ENCODE measurements around the gene AVPR1B. TPM values are rescaled to one million over a fixed set of nuclear protein-coding genes. Genes with fewer than 3 reads are reported as not detected.

AVPR1B gene
- total and polyA plus RNA-seq, 8 donors, result 0.08 to 0.11 (median 0.10) TPM; not detected in 5

DNA sequence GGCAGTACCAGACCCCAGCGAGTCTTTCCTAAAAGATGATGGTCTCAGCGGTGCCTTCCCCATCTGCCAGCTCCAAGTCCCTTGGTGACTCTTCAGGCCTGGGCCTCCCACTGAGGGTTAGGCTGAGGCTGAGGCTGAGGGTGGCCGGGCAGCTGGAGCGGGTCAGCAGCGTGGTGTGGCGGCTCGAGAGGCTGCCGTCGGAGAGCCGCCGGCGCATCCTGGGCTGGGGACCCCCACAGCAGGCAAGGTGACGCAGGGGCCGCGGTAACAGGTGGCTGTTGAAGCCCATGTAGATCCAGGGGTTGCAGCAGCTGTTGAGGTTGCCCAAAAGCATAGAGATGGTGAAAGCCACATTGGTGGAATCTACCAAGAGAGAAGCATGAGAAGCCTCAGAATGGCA, 7.0 kb downstream of the AVPR1B start:
- peak in 1 of 4 donors; percentile 73 for DNase-seq
- Histone ChIP-seq H3K27me3 (no peaks in the 10 kb centered on the region), H3K27ac (no peak overlapping the region), H3K36me3 (no peaks in the 10 kb centered on the region), H3K9me3 (no peaks in the 10 kb centered on the region), H3K4me1 (peaks cover 0 to 2% of the 10 kb centered on the region in 2 donors), H3K4me3 (no peak overlapping the region)
- TF ChIP-seq, protein P1, sequence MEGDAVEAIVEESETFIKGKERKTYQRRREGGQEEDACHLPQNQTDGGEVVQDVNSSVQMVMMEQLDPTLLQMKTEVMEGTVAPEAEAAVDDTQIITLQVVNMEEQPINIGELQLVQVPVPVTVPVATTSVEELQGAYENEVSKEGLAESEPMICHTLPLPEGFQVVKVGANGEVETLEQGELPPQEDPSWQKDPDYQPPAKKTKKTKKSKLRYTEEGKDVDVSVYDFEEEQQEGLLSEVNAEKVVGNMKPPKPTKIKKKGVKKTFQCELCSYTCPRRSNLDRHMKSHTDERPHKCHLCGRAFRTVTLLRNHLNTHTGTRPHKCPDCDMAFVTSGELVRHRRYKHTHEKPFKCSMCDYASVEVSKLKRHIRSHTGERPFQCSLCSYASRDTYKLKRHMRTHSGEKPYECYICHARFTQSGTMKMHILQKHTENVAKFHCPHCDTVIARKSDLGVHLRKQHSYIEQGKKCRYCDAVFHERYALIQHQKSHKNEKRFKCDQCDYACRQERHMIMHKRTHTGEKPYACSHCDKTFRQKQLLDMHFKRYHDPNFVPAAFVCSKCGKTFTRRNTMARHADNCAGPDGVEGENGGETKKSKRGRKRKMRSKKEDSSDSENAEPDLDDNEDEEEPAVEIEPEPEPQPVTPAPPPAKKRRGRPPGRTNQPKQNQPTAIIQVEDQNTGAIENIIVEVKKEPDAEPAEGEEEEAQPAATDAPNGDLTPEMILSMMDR (IDR thresholded peaks at IDR 0.05), result no peak
- no peak for ATAC-seq
- intact Hi-C loops (cut with DNase I), result loop anchor here in 1 of 2 donors (10.0 kb wide), 1 partner anchor 195 kb away; no protein-coding TSS in a partner anchor

DNA sequence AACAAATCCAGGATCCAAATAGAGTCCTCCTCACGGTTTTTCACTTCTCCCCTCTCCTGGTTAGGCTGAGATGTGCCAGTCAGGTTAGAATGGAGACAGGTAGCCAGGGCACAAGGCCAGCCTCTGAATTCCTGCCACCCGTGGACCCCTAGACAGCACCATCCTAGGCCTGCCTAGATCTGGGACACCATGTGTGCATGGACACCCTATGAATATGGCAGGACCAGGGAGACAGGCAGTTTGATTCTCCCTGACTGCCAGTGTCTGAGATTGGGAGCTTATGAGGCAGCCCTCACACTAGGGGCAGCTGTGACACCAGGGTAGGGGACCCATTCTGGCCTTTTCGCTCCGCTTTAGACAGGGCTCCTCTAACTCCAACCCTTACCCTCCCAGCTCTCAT, 7.5 kb downstream of the AVPR1B start:
- intact Hi-C loops (cut with DNase I), result loop anchor here (10.0 kb wide), 2 partner anchors 125 to 195 kb away; no protein-coding TSS in a partner anchor
- Histone ChIP-seq H3K4me1 (peaks cover 0 to 2% of the 10 kb centered on the region in 2 donors), H3K27ac (no peak overlapping the region), H3K9me3 (no peaks in the 10 kb centered on the region), H3K36me3 (no peaks in the 10 kb centered on the region), H3K27me3 (no peaks in the 10 kb centered on the region), H3K4me3 (no peak overlapping the region)
- TF ChIP-seq, protein P1 (IDR thresholded peaks at IDR 0.05), result no peak
- ATAC-seq, result no peak
- no peak for DNase-seq

DNA sequence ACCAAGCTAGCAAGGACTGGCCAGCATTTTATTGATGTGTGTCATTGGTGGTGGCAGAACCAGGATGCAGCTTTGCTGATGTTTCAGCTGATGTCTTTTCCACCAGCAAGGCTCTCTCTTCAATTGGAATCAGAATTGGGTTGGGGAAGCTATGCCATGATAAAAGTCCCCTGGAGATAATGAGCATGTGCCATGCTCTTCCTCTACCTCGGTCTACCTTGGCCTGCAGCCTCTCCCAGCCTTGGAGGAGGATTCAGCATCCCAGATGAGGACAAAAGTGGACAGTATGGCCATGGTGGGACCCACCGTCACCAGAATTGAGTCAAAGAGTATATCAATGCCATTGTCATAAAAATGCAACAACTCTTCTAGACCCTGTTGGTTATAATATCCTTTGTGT, 8.6 kb downstream of the AVPR1B start:
- TF ChIP-seq, protein P1 (IDR thresholded peaks at IDR 0.05), result no peak
- no peak for ATAC-seq

DNA sequence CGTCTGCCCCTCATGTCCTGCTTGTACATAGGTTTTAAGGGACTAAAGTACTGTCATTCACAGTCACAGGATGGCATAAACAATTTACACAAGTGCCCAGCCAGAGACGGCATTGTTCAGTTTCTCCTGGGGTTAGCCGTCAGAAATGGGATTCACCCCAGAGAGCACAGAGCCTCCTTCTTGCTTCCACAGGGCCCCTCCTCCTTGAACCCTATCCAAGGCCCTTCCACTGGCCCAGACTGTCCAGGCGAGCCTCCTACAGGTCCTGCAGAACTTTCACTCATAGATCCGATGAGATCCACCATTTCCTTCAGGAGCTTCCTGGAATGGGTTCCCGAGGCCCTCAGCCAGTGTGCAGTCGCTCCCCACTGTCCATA, 10.0 kb downstream of the AVPR1B start:
- Histone ChIP-seq H3K27ac (no peak overlapping the region), H3K4me3 (no peak overlapping the region), H3K9me3 (no peaks in the 10 kb centered on the region), H3K36me3 (no peaks in the 10 kb centered on the region), H3K4me1 (peaks cover 0 to 4% of the 10 kb centered on the region in 2 donors), H3K27me3 (no peaks in the 10 kb centered on the region)
- DNase-seq, result no peak
- intact Hi-C loops (cut with DNase I), result loop anchor here (10.0 kb wide), 1 partner anchor 122 kb away; no protein-coding TSS in a partner anchor
- no peak for ATAC-seq
- TF ChIP-seq, protein P1 (IDR thresholded peaks at IDR 0.05), result no peak

More for the DNA sequence above, 8.6 kb downstream of the AVPR1B start:
- Histone ChIP-seq H3K27ac (no peak overlapping the region), H3K4me1 (peaks cover 0 to 2% of the 10 kb centered on the region in 2 donors), H3K36me3 (no peaks in the 10 kb centered on the region), H3K4me3 (no peak overlapping the region), H3K27me3 (no peaks in the 10 kb centered on the region), H3K9me3 (no peaks in the 10 kb centered on the region)
- intact Hi-C loops (cut with DNase I), result loop anchor here (10.0 kb wide), 1 partner anchor 124 kb away; no protein-coding TSS in a partner anchor
- no peak for DNase-seq

DNA sequence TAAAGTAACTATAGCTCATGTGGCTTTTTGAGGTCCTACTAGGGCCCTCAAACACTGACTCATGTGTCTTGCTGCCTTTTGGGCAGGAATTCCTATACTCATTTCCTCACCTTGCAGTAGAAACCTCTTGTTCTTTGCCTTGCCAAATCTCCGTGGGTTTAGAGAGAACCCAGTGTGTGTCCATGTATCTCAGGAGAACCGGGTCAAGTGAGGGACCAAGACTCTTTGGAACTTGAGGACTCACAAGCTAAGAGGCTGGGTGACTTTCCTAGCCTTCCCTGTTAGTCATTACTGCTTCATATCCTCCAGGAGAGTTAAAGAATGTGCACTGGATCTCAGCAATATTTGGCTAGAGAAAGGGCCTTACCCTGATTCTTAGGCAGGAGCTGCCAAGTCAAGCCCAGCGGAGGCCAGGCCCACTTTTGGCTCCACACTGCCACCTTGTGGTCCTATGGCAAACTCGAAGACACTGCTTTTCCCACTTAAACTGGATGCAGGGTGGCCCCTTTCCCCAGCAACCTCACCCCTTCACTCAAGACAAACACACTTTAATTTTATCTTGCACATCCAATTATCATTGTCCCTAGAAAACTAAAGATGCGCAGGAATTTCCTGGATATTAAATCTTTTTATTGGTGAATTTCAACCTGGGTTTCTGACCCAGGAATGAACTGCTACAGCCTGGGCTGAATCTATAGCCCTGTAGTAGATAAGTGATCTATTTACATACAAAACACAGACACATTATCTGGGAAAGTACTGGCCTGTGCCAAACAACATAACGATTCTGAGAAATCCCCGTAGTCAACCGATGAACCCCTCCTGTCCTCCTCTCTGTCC, 10.6 kb downstream of the AVPR1B start:
- Histone ChIP-seq H3K4me1 (peaks cover 0 to 10% of the 10 kb centered on the region in 2 donors), H3K27ac (peak overlapping the region in 1 of 2 donors; percentile 7), H3K27me3 (no peaks in the 10 kb centered on the region), H3K36me3 (no peaks in the 10 kb centered on the region), H3K9me3 (no peaks in the 10 kb centered on the region), H3K4me3 (no peak overlapping the region)
- DNase-seq (peak; percentile 79 to 92 (median 86)), ATAC-seq (peak; percentile 96)
- intact Hi-C loops (cut with DNase I), result loop anchor here (10.0 kb wide), 1 partner anchor 122 kb away; no protein-coding TSS in a partner anchor
- TF ChIP-seq, protein P1 (IDR thresholded peaks at IDR 0.05), result peak; percentile 88 to 95

All from left lung (tissue), 10 donors.